HepG2 (cell line): Measurements from ENCODE around the gene AMTN. TPM values are rescaled to one million over a fixed set of nuclear protein-coding genes. Genes with fewer than 3 reads are reported as not detected.

Source experiments
- ATAC-seq: fragments of 200-7000 bp; cut with Tn5 transposase; 3 replicates; pipeline ENCODE4 v1.9.1; 2020; ENCODE audit warnings: mild to moderate bottlenecking, moderate library complexity
- BruUV-seq: library from RNA; stranded (reverse); fragments of 400-500 nt; replicated peaks from 2 replicates; lab custom pipeline; 2021; lab: Mats Ljungman, UMichigan
- CTCF ChIA-PET: fragments of 300-600 bp; formaldehyde crosslinking; extraction: SDS; loops from one replicate; lab custom pipeline; 2021; ENCODE audit warnings: low total read pairs, inconsistent platforms, low intra/inter-chr PET ratio; lab: Yijun Ruan, JAX
- POLR2A ChIA-PET: fragments of 350-600 bp; sonication (Branson Sonifier 250); formaldehyde crosslinking; loops from one replicate; lab custom pipeline; 2020; ENCODE audit warnings: antibody characterized with exemption, inconsistent platforms; lab: Yijun Ruan, JAX
- DNase-seq: peaks from one replicate; pipeline ENCODE4 v3.0.0-alpha.2; 2015; ENCODE audit warnings: low spot score
- FAIRE-seq: peaks from 3 replicates; lab custom pipeline; 2011; peaks lifted over from hg19 to GRCh38; lab: Jason Lieb, UNC
- H2AFZ ChIP-seq: one replicate; pipeline ENCODE4 v1.6.1; 2011; ENCODE audit warnings: low read length, inconsistent platforms
- H3K27ac ChIP-seq: fragments of 300-600 bp; 3 replicates; pipeline ENCODE4 v1.8.0; 2011; ENCODE audit warnings: mixed run types, mild to moderate bottlenecking, mixed read lengths, low read length, inconsistent platforms; ENCODE audit not compliant: insufficient read depth; ENCODE audit errors: extremely low read length
- H3K27me3 ChIP-seq, 2 experiments: fragments of 200-600 bp in 1 of 2; 2 replicates in 1 of 2; 3 replicates in 1 of 2; pipeline versions ENCODE4 v1.6.0 to v1.8.0; 2011; ENCODE audit warnings: low read length in 2 of 2, mild to moderate bottlenecking in 2 of 2, moderate library complexity in 2 of 2, inconsistent platforms in 1 of 2; ENCODE audit not compliant: insufficient read depth in 2 of 2, control insufficient read depth in 1 of 2
- H3K36me3 ChIP-seq, 2 experiments: fragments of 200-600 bp in 1 of 2; replicated peaks in 1 of 2; 2 replicates in 1 of 2; 3 replicates in 1 of 2; pipeline versions ENCODE4 v1.5.1 to v1.8.0; 2011; ENCODE audit warnings: low read length in 2 of 2, inconsistent platforms in 1 of 2; ENCODE audit not compliant: insufficient read depth in 2 of 2, control insufficient read depth in 1 of 2
- H3K4me1 ChIP-seq: 2 replicates; pipeline ENCODE4 v1.5.1; 2012; ENCODE audit warnings: low read length, inconsistent platforms; ENCODE audit not compliant: insufficient read depth
- H3K4me2 ChIP-seq: 2 replicates; pipeline ENCODE4 v1.6.0; 2011; ENCODE audit warnings: low read depth, low read length, inconsistent platforms
- H3K4me3 ChIP-seq, 3 experiments: fragments of 200-600 bp in 1 of 3; sonication (generic), shearing (Covaris generic) in 1 of 3; replicated peaks in 1 of 3; 2 replicates each; pipeline ENCODE4 v1.5.1; 2011 to 2016; ENCODE audit warnings: low read length in 3 of 3, inconsistent platforms in 2 of 3, low read depth in 2 of 3, mild to moderate bottlenecking in 2 of 3, control low read depth in 1 of 3, mixed read lengths in 1 of 3; ENCODE audit not compliant: insufficient read depth in 1 of 3
- H3K79me2 ChIP-seq: one replicate; pipeline ENCODE4 v1.6.1; 2011; ENCODE audit warnings: low read length, inconsistent platforms; ENCODE audit not compliant: insufficient read depth
- H3K9ac ChIP-seq: 2 replicates; pipeline ENCODE4 v1.6.0; 2011; ENCODE audit warnings: mild to moderate bottlenecking, low read depth, low read length, inconsistent platforms; ENCODE audit not compliant: insufficient read depth
- H3K9me3 ChIP-seq: 2 replicates; pipeline ENCODE4 v1.5.1; 2012; ENCODE audit warnings: mild to moderate bottlenecking, low read length
- H4K20me1 ChIP-seq: 2 replicates; pipeline ENCODE4 v1.6.0; 2011; ENCODE audit warnings: inconsistent platforms, mild to moderate bottlenecking, low read length, moderate library complexity; ENCODE audit not compliant: insufficient read depth
- DDIT3 ChIP-seq: sonication (generic); formaldehyde crosslinking; IDR thresholded peaks from 2 replicates; pipeline ENCODE4 v1.4.0; 2020; ENCODE audit warnings: mild to moderate bottlenecking, missing genetic modification reagents
- GLMP ChIP-seq: sonication (generic); formaldehyde crosslinking; IDR thresholded peaks from 2 replicates; pipeline ENCODE4 v1.9.0; 2021; ENCODE audit warnings: missing genetic modification reagents, mild to moderate bottlenecking, borderline replicate concordance
- MED13 ChIP-seq: sonication (generic); formaldehyde crosslinking; IDR thresholded peaks from 2 replicates; pipeline ENCODE4 v1.5.0; 2020; ENCODE audit warnings: missing genetic modification reagents
- NFRKB ChIP-seq: fragments of 450-650 bp; IDR thresholded peaks from 2 replicates; pipeline ENCODE4 v1.6.1; 2017
- PATZ1 ChIP-seq: sonication (generic); formaldehyde crosslinking; IDR thresholded peaks from 2 replicates; pipeline ENCODE4 v1.4.0; 2020; ENCODE audit warnings: missing genetic modification reagents
- RFX3 ChIP-seq: IDR thresholded peaks from 2 replicates; pipeline ENCODE4 v1.6.1; 2016; ENCODE audit warnings: missing biosample characterization, missing genetic modification reagents
- SMARCC2 ChIP-seq: fragments of 450-650 bp; IDR thresholded peaks from 2 replicates; pipeline ENCODE4 v1.6.1; 2017; ENCODE audit warnings: antibody characterized with exemption, mild to moderate bottlenecking
- SOX13 ChIP-seq, 3 experiments: fragments of 450-650 bp in 1 of 3; sonication (generic) in 1 of 3; formaldehyde crosslinking in 1 of 3; IDR thresholded peaks in 2 of 3; conservative IDR thresholded peaks in 1 of 3; 2 replicates each; pipeline versions ENCODE4 v1.5.0 to v1.6.1; 2016 to 2020; ENCODE audit warnings: antibody characterized with exemption in 1 of 3, mild to moderate bottlenecking in 1 of 3, missing compliant biosample characterization in 1 of 3, missing genetic modification reagents in 1 of 3, moderate library complexity in 1 of 3
- ZBTB7B ChIP-seq: sonication (generic); formaldehyde crosslinking; IDR thresholded peaks from 2 replicates; pipeline ENCODE4 v1.4.0; 2020; ENCODE audit warnings: missing genetic modification reagents
- ZNF276 ChIP-seq: sonication (generic); formaldehyde crosslinking; IDR thresholded peaks from 2 replicates; pipeline ENCODE4 v1.4.0; 2020; ENCODE audit warnings: mild to moderate bottlenecking, low read depth, missing genetic modification reagents
- ZNF383 ChIP-seq: sonication (generic); formaldehyde crosslinking; IDR thresholded peaks from 2 replicates; pipeline ENCODE4 v1.4.0; 2020; ENCODE audit warnings: missing genetic modification reagents, mild to moderate bottlenecking, borderline replicate concordance
- ZNF543 ChIP-seq: sonication (generic); formaldehyde crosslinking; IDR thresholded peaks from 2 replicates; pipeline ENCODE4 v1.4.0; 2020; ENCODE audit warnings: mild to moderate bottlenecking, missing genetic modification reagents
- WGBS: methylation state at CpG from one replicate; pipeline ENCODE4 v1.1.6; 2017; ENCODE audit warnings: low lambda C conversion rate; 5-methylcytosine and 5-hydroxymethylcytosine counted together
- in situ Hi-C: cut with HindIII; loops from 2 replicates; pipeline ENCODE4 v1.10.0; 2017; ENCODE audit warnings: low pct_unique_long_range_greater_than_20kb; ENCODE audit not compliant: extremely low pct_ligation_motif_present
- intact Hi-C: fragments of 100-400 bp; cut with micrococcal nuclease; formaldehyde crosslinking; loops from one replicate; pipeline ENCODE4 v1.10.0; 2022; ENCODE audit not compliant: unreplicated experiment
- polyA plus RNA-seq, 8 experiments: library from polyadenylated mRNA; depleted of rRNA in 3 of 8; stranded (reverse) in 7 of 8; unstranded in 1 of 8; fragments of >200 nt; fragmentation: Illumina TruSeq in 4 of 8; extraction: Trizol in 4 of 8; gene quantifications; 2 replicates each; pipeline versions ENCODE4 v1.2.1 to v1.2.3, GENCODE V29; 2011 to 2016; ENCODE audit warnings: low read depth in 4 of 8, missing spikeins in 1 of 8, mixed read lengths in 1 of 8; ENCODE audit not compliant: insufficient read depth in 1 of 8
- total RNA-seq, 5 experiments: library from RNA; depleted of rRNA; stranded (reverse); fragments of >200 nt; fragmentation: Illumina TruSeq; extraction: Trizol; gene quantifications; 2 replicates each; pipeline ENCODE4 v1.2.3, GENCODE V29; 2016; ENCODE audit warnings: low read depth in 1 of 5

AMTN gene
- total and polyA plus RNA-seq, 2 of the 13 experiments (the other 11 are each of a cell fraction or from before 2014, with no cell fraction given), result 0.15 TPM; not detected in 1

- DNase-seq (no peak), ATAC-seq (no peak), FAIRE-seq (no peak)
- CTCF ChIA-PET, result no interaction called here
- intact Hi-C loops, result no loop called here
- Histone ChIP-seq H3K79me2 (no peaks in the 10 kb centered on the region), H3K4me1 (no peaks in the 10 kb centered on the region), H3K4me3 (no peak overlapping the region), H2AFZ (no peak overlapping the region), H3K4me2 (no peak overlapping the region), H3K27ac (no peak overlapping the region), H4K20me1 (no peaks in the 10 kb centered on the region), H3K36me3 (no peaks in the 10 kb centered on the region), H3K27me3 (no peaks in the 10 kb centered on the region), H3K9me3 (no peaks in the 10 kb centered on the region), H3K9ac (no peak overlapping the region)
- POLR2A ChIA-PET, result no interaction called here
- in situ Hi-C loops, result loop anchor here (25.0 kb wide), 1 partner anchor 831 kb away; no protein-coding TSS in a partner anchor
- no peak for TF ChIP-seq NFRKB
- no peak for TF ChIP-seq SOX13 (IDR thresholded peaks at IDR 0.05)
- no peak for TF ChIP-seq SOX13 (CRISPR knock-in tag; conservative IDR thresholded peaks at IDR 0.05 in 1 of 2, IDR thresholded peaks at IDR 0.05 in 1 of 2)
- TF ChIP-seq MED13, result no peak
- TF ChIP-seq RFX3 (CRISPR knock-in tag), result no peak
- TF ChIP-seq ZNF543 (CRISPR knock-in tag), result no peak
- no peak for TF ChIP-seq ZNF383 (CRISPR knock-in tag)
- no peak for TF ChIP-seq GLMP (CRISPR knock-in tag)
- TF ChIP-seq ZNF276 (CRISPR knock-in tag), result no peak
- TF ChIP-seq SMARCC2, result no peak
- no peak for TF ChIP-seq PATZ1 (CRISPR knock-in tag)
- no peak for TF ChIP-seq ZBTB7B (CRISPR knock-in tag)
- no peak for TF ChIP-seq DDIT3 (CRISPR knock-in tag)
- 1% methylated on average over 3 of the region's 3 CpGs for WGBS
- no TSS peak for BruUV-seq
Observed at GRCh38 chr4:70518716-70519115, 347 bp downstream of the AMTN start.
